B cell (primary cell): Measurements from ENCODE around the gene TRIOBP. TPM values are rescaled to one million over a fixed set of nuclear protein-coding genes. Genes with fewer than 3 reads are reported as not detected.

ENCODE experiments used
- ATAC-seq: fragments of 200-7000 bp; cut with Tn5 transposase; one replicate; pipeline ENCODE4 v1.10.0; 2021; ENCODE audit warnings: low read depth, mild to moderate bottlenecking, moderate number of reproducible peaks, moderate library complexity
- CTCF ChIA-PET: fragments of 350-600 bp; sonication (Branson Sonifier 250); formaldehyde crosslinking; loops from one replicate; lab custom pipeline; 2021; ENCODE audit warnings: antibody characterized with exemption, inconsistent platforms; lab: Charles Lee
- POLR2A ChIA-PET: fragments of 350-600 bp; sonication (Branson Sonifier 250); formaldehyde crosslinking; loops from one replicate; lab custom pipeline; 2021; ENCODE audit warnings: antibody characterized with exemption; lab: Charles Lee
- DNase-seq: peaks from one replicate; pipeline ENCODE4 v3.0.0; 2013
- H2AFZ ChIP-seq: 2 replicates; pipeline ENCODE4 v1.6.1; 2012; ENCODE audit warnings: mild to moderate bottlenecking, low read depth, low read length; ENCODE audit not compliant: insufficient read depth, poor library complexity, severe bottlenecking
- H3K27ac ChIP-seq, 2 donors: 1 replicate in 1 of 2; 2 replicates in 1 of 2; pipeline ENCODE4 v1.5.1; 2012 to 2013; ENCODE audit warnings: low read length in 2 of 2, mild to moderate bottlenecking in 2 of 2, moderate library complexity in 1 of 2
- H3K27me3 ChIP-seq, 4 experiments: fragments of 200-600 bp in 1 of 4; sonication (generic) in 1 of 4; replicated peaks in 1 of 4; 1 replicate in 2 of 4; 2 replicates in 2 of 4; pipeline versions ENCODE4 v1.6.1 to v1.7.0; 2013 to 2016; ENCODE audit warnings: low read length in 3 of 4, mild to moderate bottlenecking in 2 of 4, mixed read lengths in 1 of 4, moderate library complexity in 1 of 4; ENCODE audit not compliant: insufficient read depth in 4 of 4, control insufficient read depth in 3 of 4; ENCODE audit errors: control extremely low read depth in 1 of 4
- H3K36me3 ChIP-seq, 2 experiments: replicated peaks in 1 of 2; 1 replicate in 1 of 2; 2 replicates in 1 of 2; pipeline versions ENCODE4 v1.6.1 to v1.7.1; 2013; ENCODE audit warnings: low read length in 1 of 2; ENCODE audit not compliant: insufficient read depth in 2 of 2, control insufficient read depth in 1 of 2; ENCODE audit errors: control extremely low read depth in 1 of 2, extremely low read depth in 1 of 2
- H3K4me1 ChIP-seq, 2 donors: fragments of 200-600 bp in 1 of 2; sonication (generic) in 1 of 2; 1 replicate in 1 of 2; 2 replicates in 1 of 2; pipeline versions ENCODE4 v1.5.1 to v1.6.1; 2013 to 2017; ENCODE audit warnings: low read length in 2 of 2; ENCODE audit not compliant: control insufficient read depth in 2 of 2, insufficient read depth in 2 of 2
- H3K4me2 ChIP-seq: replicated peaks from 2 replicates; pipeline ENCODE3; 2012; ENCODE audit warnings: mild to moderate bottlenecking, low read depth, low read length; ENCODE audit not compliant: poor library complexity, severe bottlenecking
- H3K4me3 ChIP-seq, 5 experiments: fragments of 200-600 bp in 1 of 5; sonication (generic) in 1 of 5; 1 replicate in 3 of 5; 2 replicates in 2 of 5; pipeline versions ENCODE4 v1.5.1 to v1.7.0; 2011 to 2016; ENCODE audit warnings: low read length in 4 of 5, mild to moderate bottlenecking in 4 of 5, low read depth in 2 of 5, control low read depth in 1 of 5, moderate library complexity in 1 of 5; ENCODE audit not compliant: insufficient read depth in 1 of 5; ENCODE audit errors: control extremely low read depth in 1 of 5, extremely low read depth in 1 of 5
- H3K79me2 ChIP-seq: fragments of 200-600 bp; sonication (generic); one replicate; pipeline ENCODE4 v1.6.0; 2016; ENCODE audit warnings: low read length; ENCODE audit not compliant: control insufficient read depth, insufficient read depth
- H3K9ac ChIP-seq: fragments of 200-600 bp; sonication (generic); 2 replicates; pipeline ENCODE4 v1.6.1; 2017; ENCODE audit warnings: mild to moderate bottlenecking, low read length, moderate library complexity
- H3K9me3 ChIP-seq, 3 donors: one replicate each; pipeline versions ENCODE4 v1.6.1 to v1.7.1; 2013; ENCODE audit warnings: low read length in 2 of 3; ENCODE audit not compliant: control insufficient read depth in 2 of 3, insufficient read depth in 1 of 3; ENCODE audit errors: control extremely low read depth in 1 of 3
- H4K20me1 ChIP-seq: 2 replicates; pipeline ENCODE4 v1.6.0; 2012; ENCODE audit warnings: mild to moderate bottlenecking, low read length; ENCODE audit not compliant: insufficient read depth, control insufficient read depth, poor library complexity, severe bottlenecking
- H3K27ac Mint-ChIP-seq: one replicate; pipeline ENCODE4 v1.8.0; 2021; ENCODE audit warnings: mixed read lengths
- H3K27me3 Mint-ChIP-seq: one replicate; pipeline ENCODE4 v1.8.0; 2021; ENCODE audit warnings: mixed read lengths
- H3K4me1 Mint-ChIP-seq: one replicate; pipeline ENCODE4 v1.8.0; 2021; ENCODE audit warnings: mixed read lengths
- H3K4me3 Mint-ChIP-seq: one replicate; pipeline ENCODE4 v1.8.0; 2021; ENCODE audit warnings: mixed read lengths
- H3K9me3 Mint-ChIP-seq: one replicate; pipeline ENCODE4 v1.8.0; 2022; ENCODE audit warnings: mixed read lengths; ENCODE audit not compliant: insufficient read depth
- EZH2 ChIP-seq: IDR thresholded peaks from 2 replicates; pipeline ENCODE4 v1.6.1; 2012; ENCODE audit warnings: borderline replicate concordance, low read depth, mild to moderate bottlenecking, moderate library complexity, low read length; ENCODE audit not compliant: insufficient read depth, poor library complexity, severe bottlenecking
- WGBS: methylation state at CpG from one replicate; pipeline ENCODE4 v1.1.5; 2013; ENCODE audit warnings: missing lambda C conversion rate; ENCODE audit not compliant: insufficient coverage; 5-methylcytosine and 5-hydroxymethylcytosine counted together
- intact Hi-C: fragments of 100-400 bp; cut with micrococcal nuclease; formaldehyde crosslinking; loops from one replicate; pipeline ENCODE4 v1.10.0; 2022
- polyA plus RNA-seq: library from polyadenylated mRNA; depleted of rRNA; stranded (reverse); fragments of >200 nt; gene quantifications from 2 replicates; pipeline ENCODE4 v1.2.3, GENCODE V29; 2012
- total RNA-seq, 2 donors: library from RNA; stranded (reverse); fragments of 120-200 nt in 1 of 2; gene quantifications; 1 replicate in 1 of 2; 2 replicates in 1 of 2; pipeline versions ENCODE4 v1.2.3 to v1.2.4, GENCODE V29; 2013 to 2022
- TF ChIP-seq, protein P1 (sequence below): fragments of 200-600 bp; IDR thresholded peaks from one replicate; pipeline ENCODE4 v1.8.0; 2022; ENCODE audit warnings: antibody characterized with exemption, mild to moderate bottlenecking

Gene TRIOBP
- total and polyA plus RNA-seq, 2 donors (not counting 1 experiment from before 2014, with no cell fraction given): 26.8 to 47.5 TPM

DNA sequence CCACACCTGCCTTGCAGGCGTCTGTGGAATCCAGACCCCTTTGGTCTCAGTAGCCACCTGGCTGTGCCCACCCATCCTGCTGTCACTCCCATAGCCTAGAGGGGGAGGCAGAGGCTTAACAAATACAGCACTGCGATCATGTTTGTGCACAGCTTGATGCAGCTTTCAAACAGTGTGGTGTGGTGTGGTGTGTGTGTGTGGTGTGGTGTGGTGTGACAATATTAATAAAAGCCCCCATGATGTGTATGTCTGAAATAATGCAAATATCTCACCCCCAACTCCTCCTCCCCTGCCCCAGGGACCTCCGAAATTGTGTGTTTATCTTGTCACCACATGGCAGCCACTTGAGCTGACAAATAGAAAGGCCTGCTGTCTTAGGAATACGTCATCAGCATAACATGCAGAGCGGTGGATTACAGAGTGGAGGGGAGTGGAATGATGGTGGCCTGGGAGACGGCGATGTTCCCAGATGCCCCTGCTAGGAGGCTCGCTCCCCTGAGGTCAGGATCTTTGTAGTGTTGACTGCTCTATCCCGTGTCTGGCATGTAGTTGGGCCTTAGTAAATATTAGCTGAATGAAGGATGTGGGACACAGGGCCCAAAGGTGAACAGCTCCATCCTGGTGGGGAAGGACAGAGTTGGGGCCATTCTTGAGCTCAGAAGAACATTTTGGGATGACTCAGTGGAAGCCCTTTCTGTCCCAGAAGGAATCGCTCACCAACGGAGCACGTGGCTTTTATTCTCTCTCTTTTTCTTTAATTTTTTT lies 35.5 kb upstream of the TRIOBP start:
- H3K4me1 ChIP-seq: peaks cover 38 to 49% of the 10 kb centered on the region in 2 donors
- no peak overlapping the region for H3K4me3 ChIP-seq
- H3K4me2 ChIP-seq: peak overlapping the region; percentile 97
- H3K36me3 ChIP-seq: peaks cover 0 to 13% of the 10 kb centered on the region in 2 experiments
- H4K20me1 ChIP-seq: peaks cover 8% of the 10 kb centered on the region
- H2AFZ ChIP-seq: no peak overlapping the region
- DNase-seq (peak; percentile 69), ATAC-seq (no peak)
- CTCF ChIA-PET: interaction anchor here (0.7 to 22.6 kb wide), 13 partner anchors 9 to 1210 kb away, joined by 3 to 462 read pairs (median 6); partner anchors contain the start of genes GGA1, LGALS1 and NOL12
- Mint-ChIP-seq H3K9me3 (no peaks in the 10 kb centered on the region), H3K4me3 (peak overlapping the region; percentile 89), H3K27me3 (no peaks in the 10 kb centered on the region), H3K27ac (peak overlapping the region; percentile 88), H3K4me1 (peaks cover 49% of the 10 kb centered on the region)
- intact Hi-C loops: loop anchor here (1.0 kb wide), 1 partner anchor 20 kb away; no protein-coding TSS in a partner anchor
- POLR2A ChIA-PET: interaction anchor here (0.5 to 2.0 kb wide), 11 partner anchors 11 to 617 kb away, joined by 3 to 13 read pairs (median 5); partner anchors contain the start of genes GGA1, LGALS1 and NOL12
- no peaks in the 10 kb centered on the region for H3K27me3 ChIP-seq
- no peak overlapping the region for H3K9ac ChIP-seq
- TF ChIP-seq, protein P1, sequence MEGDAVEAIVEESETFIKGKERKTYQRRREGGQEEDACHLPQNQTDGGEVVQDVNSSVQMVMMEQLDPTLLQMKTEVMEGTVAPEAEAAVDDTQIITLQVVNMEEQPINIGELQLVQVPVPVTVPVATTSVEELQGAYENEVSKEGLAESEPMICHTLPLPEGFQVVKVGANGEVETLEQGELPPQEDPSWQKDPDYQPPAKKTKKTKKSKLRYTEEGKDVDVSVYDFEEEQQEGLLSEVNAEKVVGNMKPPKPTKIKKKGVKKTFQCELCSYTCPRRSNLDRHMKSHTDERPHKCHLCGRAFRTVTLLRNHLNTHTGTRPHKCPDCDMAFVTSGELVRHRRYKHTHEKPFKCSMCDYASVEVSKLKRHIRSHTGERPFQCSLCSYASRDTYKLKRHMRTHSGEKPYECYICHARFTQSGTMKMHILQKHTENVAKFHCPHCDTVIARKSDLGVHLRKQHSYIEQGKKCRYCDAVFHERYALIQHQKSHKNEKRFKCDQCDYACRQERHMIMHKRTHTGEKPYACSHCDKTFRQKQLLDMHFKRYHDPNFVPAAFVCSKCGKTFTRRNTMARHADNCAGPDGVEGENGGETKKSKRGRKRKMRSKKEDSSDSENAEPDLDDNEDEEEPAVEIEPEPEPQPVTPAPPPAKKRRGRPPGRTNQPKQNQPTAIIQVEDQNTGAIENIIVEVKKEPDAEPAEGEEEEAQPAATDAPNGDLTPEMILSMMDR: peak; percentile 35
- no peak for TF ChIP-seq EZH2
- no peaks in the 10 kb centered on the region for H3K9me3 ChIP-seq
- WGBS: 63% methylated on average over 7 of the region's 12 CpGs
- H3K79me2 ChIP-seq: peaks cover 48% of the 10 kb centered on the region
- H3K27ac ChIP-seq: peak overlapping the region; percentile 45 to 71
